Measurements from ENCODE around the gene C1QL4.
"Not testable (repeated sequence)": the region's sequence is repeated elsewhere in the genome, so short reads cannot be mapped to it uniquely, and the experiment has no call there.

C1QL4 gene

DNA sequence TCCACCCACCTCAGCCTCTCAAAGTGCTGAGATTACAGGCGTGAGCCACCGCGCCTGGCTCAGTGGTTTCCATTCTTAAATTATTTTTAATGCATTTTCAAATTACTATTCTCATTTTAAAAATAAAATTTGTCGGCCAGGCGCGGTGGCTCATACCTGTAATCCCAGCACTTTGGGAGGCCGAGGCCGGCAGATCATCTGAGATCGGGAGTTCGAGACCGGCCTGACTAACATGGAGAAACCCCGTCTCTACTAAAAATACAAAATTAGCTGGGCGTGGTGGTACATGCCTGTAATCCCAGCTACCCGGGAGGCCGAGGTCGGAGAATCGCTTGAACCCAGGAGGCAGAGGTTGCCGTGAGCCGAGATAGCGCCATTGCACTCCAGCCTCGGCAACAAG is 3.2 kb downstream of the C1QL4 start:
- DNase-seq (ENCODE audit: low spot score), result not testable (repeated sequence)

DNA sequence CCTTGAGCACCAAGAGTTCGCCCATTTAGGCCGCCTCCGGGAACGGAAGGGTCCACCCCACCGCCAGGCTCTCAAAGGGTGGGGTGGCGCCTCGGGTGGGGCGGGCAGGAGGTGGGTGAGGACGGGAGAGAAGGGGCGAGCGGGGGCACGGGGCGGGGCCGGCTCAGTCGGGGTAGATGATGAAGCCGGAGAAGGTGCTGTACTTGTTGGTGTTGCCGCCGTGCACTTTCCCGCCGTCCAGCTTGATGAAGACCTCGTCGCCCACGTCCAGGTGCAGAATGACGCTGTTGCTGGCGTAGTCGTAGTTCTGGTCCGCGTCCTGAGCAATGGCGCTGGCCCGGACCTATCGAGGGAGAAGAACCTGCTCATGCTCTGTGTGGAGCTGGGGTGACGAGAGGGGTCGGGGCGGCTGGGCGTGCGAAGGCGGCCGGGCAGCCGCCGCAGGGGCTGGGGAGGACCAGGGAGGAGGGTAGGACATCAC is 4.1 kb downstream of the C1QL4 start:
- no peak for DNase-seq (ENCODE audit: low spot score)

DNA sequence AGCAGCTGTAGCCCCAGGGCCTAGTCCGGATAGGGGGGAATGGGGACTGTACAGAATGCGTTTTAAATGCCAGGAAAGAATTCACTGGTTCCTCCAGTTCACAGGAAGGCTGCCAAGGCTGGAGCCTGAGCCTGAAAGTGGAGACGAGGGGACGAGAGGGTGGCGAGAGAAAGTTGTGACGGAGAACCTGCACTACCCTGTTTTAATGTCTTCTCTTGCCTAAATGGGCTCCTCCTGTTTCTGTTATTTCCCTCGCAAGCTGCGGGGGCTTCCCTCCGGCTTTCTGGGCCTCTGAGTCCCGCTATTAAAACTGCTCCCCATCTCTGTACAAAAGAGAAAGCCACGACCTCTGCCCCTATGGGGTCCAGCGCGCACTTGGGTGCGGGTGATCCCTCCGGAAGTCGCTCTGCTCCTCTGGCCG is 4.5 kb downstream of the C1QL4 start:
- no peak for DNase-seq (ENCODE audit: low spot score)

DNA sequence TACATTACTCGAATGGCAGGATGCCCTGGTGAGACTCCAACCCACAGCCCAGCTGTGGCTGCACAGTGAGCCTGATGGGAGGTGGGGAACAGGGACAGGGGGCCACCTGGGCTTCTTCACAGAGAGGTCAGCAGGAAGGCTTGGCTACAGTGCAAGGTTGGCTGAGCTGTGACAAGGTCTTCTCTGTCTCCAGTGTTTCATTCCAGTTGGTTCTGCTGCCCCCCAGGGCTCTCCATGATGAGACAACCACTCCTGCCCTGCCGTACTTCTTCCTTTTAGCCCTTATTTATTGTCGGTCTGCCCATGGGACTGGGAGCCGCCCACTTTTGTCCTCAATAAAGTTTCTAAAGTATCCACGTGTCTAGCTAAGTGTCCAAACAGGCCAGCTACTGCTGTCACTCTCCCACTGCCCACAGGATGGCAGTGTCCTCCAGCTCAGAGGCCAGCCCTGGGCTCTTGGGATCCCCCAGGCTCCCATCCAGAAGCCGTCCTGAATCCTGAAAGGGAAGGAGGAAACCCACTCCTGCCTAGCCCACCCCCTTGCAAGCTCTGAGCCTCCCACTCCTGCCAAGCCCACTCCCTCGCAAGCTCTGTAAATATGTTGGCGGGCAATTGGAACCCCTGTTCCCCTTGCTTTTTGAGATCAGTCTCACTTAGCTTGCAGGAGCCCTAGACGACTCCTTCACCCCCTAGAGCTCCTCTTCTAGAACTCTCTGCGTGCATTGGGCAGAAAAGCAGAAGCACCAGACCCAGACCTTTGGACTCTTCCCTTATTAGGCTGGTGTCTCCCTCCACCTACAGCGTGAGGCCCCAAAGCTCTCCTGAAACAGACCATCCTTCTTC is 5.4 kb downstream of the C1QL4 start:
- DNase-seq (ENCODE audit: low spot score), result no peak

DNA sequence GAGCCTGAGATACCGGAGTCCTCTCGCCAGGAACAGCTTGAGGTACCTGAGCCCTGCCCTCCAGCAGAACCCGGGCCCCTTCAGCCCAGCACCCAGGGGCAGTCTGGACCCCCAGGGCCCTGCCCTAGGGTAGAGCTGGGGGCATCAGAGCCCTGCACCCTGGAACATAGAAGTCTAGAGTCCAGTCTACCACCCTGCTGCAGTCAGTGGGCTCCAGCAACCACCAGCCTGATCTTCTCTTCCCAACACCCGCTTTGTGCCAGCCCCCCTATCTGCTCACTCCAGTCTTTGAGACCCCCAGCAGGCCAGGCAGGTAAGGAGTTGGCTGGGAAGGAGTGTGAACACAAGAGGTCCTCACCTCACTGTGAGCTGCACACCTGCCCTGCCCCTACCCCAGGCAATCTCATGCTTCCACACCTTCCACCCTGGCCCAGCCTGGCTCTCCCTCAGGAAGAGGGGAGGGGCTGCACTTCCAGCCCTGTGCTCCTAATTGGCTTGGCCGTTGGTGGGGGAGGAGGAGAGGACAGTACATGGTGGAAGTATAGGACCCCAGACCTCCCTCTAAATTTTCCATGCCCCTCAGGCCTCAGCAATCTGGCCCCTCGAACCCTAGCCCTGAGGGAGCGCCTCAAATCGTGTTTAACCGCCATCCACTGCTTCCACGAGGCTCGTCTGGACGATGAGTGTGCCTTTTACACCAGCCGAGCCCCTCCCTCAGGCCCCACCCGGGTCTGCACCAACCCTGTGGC is 6.2 kb downstream of the C1QL4 start:
- DNase-seq (ENCODE audit: low spot score), result no peak

DNA sequence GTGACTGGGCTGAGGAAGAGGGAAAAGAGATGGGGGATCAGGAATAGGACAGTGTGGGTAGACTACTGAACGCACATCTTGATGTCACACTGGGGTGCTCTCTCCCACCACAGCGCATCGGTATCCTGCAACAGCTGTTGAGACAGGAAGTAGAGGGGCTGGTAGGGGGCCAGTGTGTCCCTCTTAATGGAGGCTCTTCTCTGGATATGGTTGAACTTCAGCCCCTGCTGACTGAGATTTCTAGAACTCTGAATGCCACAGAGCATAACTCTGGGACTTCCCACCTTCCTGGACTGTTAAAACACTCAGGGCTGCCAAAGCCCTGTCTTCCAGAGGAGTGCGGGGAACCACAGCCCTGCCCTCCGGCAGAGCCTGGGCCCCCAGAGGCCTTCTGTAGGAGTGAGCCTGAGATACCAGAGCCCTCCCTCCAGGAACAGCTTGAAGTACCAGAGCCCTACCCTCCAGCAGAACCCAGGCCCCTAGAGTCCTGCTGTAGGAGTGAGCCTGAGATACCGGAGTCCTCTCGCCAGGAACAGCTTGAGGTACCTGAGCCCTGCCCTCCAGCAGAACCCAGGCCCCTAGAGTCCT is 6.9 kb downstream of the C1QL4 start:
- DNase-seq (ENCODE audit: low spot score), result no peak

DNA sequence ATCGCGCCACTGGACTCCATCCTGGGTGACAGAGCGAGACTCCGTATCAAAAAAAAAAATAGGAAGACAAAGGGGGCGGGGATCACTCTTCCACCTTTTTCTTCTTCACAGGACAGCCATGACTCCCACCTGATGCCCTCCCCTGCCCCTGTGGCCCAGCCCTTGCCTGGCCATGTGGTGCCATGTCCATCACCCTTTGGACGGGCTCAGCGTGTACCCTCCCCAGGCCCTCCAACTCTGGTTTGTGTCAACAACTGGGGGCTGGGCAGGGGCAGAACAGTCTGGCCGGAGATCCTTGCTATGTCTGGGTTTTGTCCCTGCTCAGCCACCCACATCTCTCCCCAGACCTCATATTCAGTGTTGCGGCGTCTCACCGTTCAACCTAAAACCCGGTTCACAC is 8.2 kb downstream of the C1QL4 start:
- DNase-seq (ENCODE audit: low spot score), result no peak

DNA sequence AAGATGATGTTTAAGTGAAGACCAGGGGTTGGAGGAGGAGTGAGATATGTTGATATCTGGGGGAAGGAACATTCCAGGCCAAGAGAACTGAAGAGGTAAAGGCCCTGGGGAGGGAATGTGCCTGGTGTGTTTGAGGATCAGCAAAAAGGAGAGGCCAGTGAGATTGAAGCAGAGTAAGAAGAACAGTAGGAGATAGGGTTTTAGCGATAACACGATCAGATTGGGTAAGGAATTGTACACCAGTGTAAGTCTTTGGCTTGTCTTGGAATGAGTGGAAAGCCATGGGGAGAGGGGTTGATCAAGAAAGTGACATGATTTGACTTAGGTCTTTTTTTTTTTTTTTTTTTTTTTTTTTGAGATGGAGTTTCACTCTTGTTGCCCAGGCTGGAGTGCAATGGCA is 9.1 kb downstream of the C1QL4 start:
- DNase-seq (ENCODE audit: low spot score), result no peak

DNA sequence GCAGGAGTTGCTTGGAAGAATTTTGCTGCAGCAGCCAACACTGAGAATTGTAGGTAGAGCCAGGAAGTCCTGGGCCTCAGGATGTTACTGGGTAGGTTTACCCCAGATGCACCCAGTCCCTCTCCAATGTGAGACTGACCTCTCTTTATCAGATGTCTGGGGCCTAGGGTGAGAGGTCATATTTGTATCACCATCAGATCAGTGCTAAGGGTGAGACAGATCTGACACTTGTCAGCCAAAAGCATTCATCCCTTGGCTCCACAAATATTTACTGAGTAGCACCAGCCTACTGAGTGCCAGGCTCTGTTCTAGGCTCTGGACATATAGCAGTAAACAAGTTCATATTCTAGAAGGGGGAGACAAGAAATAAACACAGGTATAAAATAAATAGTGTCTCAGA is 9.6 kb downstream of the C1QL4 start:
- DNase-seq (ENCODE audit: low spot score), result no peak

DNA sequence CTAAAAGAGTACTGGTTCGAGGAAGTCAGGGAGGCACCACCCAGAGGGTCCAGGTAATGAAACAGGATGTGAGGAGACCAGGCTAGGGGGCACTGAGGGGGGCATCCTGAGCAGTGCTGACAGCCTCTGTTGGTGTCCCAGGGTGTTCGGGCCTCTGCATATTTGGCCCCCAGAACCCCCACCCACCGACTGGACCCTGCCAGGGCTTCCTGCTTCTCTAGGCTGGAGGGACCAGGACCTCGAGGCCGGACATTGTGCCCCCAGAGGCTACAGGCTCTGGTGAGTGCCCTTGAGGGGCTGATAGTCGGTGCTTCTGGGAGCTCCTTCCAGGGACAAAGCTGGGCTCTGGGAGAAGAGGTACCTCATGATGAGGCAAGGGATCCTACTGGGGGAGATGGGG is 11.4 kb downstream of the C1QL4 start:
- DNase-seq (ENCODE audit: low spot score), result no peak

DNA sequence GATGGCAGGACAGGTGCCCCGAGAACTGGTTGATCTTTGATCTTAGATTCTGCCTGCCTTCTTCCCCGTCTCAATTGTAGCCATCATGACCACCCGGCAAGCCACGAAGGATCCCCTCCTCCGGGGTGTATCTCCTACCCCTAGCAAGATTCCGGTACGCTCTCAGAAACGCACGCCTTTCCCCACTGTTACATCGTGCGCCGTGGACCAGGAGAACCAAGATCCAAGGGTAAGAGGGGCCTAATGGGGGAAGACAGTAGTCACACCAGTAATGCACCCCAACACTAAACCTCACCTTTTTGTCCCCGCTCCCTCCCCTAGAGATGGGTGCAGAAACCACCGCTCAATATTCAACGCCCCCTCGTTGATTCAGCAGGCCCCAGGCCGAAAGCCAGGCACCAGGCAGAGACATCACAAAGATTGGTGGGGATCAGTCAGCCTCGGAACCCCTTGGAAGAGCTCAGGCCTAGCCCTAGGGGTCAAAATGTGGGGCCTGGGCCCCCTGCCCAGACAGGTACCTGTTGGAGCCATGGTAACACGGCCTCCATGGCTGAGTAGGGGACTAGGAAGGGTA is 13.4 kb downstream of the C1QL4 start:
- no peak for DNase-seq (ENCODE audit: low spot score)

DNA sequence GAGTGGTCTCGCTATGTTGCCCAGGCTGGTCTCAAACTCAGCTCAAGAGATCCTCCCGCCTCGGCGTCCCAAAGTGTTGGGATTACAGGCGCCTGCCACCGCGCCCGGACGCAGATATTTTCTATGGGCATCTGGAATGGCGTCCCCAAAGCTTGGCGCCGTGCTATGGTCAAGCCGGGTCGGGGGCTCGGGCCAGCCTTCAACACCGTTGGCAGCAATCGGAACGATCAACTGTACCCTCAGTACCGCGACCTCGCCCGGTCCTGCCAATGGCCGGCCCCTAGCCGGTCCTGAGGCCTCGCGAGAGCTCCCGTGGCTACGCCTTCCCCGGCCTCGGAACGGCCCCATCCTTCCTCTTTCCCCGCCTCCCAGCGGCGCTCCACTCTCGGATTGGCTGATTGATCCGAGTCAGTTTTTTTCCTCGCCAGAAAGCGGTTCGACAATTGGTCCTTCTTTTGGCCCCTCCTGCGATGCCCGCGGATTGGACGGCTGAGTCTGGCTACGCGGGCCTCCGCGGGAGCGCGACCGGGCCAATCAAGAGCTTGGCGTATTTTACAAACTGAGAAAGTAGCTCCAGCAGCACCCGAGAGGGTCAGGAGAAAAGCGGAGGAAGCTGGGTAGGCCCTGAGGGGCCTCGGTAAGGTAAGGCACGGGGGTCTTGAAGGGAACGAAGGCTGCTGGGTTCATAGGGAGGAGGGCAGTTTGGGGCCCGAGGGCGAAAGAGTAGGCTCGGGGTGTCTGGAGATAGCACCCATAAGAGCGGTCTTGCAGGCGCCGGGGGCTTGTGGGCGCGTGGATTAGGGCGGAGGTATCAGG is 14.1 kb downstream of the C1QL4 start, which contains the start of gene TROAP:
Gene TROAP (plus strand): TSS at position 548 of the 816 bp plus-strand sequence. CDS start 354 bp downstream, outside the sequence.
- DNase-seq (ENCODE audit: low spot score), result peak; percentile 99

DNA sequence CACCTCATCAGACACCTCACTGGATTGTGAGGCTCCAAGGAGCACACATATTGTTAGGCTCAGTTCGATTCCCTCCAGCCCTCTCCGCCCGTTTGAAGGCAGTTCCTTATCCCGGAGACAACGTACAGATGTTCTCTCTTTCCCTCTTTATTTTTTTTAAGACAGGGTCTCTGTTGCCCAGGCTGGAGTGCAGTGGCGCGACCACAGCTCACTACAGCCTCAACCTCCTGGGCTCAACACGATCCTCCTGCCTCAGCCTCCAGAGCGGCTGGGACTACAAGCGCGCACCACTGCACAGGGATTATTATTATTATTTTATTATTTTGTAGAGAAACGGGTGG is 14.7 kb downstream of the C1QL4 start:
- no peak for DNase-seq (ENCODE audit: low spot score)

DNA sequence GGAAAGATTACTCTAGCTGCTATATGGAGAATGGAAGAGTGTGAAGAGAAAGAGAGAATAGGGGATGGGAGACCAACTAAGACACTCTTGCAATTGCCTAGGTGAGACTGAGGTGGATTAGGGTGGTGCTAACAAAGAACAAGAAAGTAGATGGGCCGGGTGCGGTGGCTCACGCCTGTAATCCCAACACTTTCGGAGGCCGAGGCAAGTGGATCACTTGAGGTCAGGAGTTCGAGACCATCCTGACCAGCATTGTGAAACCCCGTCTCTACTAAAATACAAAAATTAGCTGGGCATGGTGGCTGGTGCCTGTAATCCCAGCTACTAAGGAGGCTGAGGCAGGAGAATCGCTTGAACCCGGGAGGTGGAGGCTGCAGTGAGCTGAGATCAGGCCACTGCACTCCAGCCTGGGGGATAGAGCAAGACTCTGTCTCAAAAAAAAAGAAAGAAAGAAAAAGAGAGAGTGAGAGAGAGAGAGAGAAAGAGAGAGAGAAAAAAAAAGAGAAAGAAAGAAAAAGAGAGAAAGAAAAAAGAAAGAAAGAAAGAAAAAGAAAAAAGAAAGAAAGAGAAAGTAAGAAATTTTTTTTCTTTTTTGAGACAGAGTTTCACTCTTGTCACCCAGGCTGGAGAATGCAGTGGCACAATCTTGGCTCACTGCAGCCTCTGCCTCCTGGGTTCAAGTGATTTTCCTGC is 16.4 kb downstream of the C1QL4 start:
- DNase-seq (ENCODE audit: low spot score), result not testable (repeated sequence)

DNA sequence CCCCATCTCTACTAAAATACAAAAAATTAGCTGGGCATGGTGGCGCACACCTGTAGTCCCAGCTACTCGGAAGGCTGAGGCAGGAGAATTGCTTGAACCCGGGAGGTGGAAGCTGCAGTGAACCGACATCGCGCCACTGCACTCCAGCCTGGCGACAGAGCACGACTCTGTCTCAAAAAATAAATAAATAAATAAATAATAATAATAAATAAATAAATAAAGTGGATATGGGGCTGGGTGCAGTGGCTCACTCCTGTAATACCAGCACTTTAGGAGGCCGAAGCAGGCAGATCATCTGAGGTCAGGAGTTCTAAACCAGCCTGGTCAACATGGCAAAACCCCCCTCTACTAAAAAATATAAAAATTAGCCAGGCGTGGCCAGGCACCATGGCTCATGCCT is 19.9 kb downstream of the C1QL4 start:
- not testable (repeated sequence) for DNase-seq (ENCODE audit: low spot score)

DNA sequence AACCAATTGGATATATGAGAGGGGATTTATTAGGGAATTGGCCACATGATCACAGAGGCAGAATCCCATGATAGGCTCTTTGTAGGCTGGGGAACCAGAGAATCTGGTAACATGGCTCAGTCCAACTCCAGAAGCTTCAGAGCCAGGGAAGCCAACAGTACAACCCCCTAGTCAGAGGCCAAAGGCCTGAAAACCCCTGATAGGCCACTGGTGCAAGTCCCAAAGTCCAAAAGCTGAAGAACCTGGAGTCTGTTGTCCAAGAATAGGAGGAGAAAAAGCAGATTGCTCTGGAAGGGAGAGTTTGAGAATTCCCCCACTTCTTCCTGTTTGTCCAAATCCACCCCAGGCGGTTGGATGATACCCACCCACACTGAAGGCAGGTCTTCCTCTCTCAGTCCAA is 22.2 kb downstream of the C1QL4 start:
- no peak for DNase-seq (ENCODE audit: low spot score)

DNA sequence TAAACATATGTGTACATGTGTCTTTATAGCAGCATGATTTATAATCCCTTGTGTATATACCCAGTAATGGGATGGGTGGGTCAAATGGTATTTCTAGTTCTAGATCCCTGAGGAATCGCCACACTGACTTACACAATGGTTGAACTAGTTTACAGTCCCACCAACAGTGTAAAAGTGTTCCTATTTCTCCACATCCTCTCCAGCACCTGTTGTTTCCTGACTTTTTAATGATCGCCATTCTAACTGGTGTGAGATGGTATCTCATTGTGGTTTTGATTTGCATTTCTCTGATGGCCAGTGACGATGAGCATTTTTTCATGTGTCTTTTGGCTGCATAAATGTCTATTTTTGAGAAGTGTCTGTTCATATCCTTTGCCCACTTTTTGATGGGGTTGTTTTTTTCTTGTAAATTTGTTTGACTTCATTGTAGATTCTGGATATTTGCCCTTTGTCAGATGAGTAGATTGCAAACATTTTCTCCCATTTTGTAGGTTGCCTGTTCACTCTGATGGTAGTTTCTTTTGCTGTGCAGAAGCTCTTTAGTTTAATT is 26.5 kb downstream of the C1QL4 start:
- not testable (repeated sequence) for DNase-seq (ENCODE audit: low spot score)

DNA sequence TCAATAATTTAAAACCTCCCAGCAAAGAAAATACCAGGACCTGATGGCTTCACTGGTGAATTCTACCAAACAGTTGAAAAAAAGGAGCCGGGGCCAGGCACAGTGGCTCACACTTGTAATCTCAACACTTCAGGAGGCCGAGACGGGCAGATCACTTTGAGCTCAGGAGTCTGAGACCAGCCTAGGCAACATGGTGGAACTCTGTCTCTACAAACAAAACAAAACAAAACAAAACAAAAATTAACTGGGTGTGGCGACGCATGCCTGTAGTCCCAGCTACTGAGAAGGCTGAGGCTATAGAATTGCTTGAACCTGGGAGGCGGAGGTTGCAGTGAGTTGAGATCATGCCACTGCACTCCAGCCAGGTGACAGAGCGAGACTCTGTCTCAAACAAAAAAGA is 27.6 kb downstream of the C1QL4 start:
- no peak for DNase-seq (ENCODE audit: low spot score)

DNA sequence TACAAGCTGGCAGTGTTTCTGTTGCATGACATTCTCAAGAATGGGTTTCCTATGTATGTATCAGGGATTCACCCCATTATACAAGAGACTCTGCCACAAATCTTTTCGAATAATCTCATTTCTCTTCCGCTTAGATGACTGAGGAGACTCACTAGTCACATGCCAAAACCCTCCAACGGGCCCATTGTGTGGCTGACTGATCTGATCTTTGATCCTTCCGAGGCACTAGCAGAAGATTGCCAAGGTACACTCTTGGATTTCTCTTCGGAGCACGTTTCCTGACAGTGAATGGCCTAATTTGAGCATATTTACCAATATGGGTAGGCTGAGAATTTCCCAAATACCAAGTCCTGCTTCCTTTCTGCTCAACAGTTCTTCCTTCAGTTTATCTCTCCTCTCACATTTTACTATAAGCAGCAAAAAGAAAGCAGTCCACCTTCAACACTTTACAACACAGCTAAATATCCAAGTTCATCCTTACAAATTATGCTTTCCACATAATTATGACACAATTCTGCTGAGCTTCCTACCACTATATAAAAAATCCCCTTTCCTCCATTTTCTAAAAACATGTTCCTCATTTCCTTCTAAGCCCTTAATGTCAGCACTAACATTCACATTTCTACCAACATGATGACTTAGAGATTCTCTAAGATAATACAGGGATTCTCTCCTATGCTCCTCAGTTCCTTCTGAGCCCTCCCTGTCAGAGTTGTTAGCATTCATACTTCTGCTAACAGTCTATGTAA is 31.1 kb downstream of the C1QL4 start:
- DNase-seq (ENCODE audit: low spot score), result no peak

DNA sequence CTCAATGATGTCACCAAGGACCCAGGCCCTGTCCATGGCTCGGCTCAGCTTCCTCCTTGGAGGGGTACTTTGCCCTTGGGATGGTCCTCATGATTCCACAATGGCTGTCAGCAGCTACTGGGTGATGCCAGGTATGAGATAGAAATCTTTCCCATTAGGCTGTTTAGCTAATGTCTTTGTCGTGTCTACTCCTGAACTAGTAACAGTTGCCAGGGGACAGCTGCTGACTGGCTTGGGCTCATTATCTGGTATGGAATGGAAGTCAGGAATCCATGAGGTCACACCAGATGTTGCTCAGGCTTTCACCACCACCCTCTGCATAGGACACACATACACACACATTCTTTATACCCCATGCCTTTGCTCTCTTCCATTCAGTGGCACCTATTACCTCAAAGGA is 32.8 kb downstream of the C1QL4 start:
- no peak for DNase-seq (ENCODE audit: low spot score)

Data from NAMALWA (cell line).